K562 (cell line): ENCODE results near the gene IL4I1. TPM values are rescaled to one million over a fixed set of nuclear protein-coding genes. Genes with fewer than 3 reads are reported as not detected.

Experiments used
- ARHGAP35 ChIP-seq: fragments of 450-650 bp; IDR thresholded peaks from 2 replicates; pipeline ENCODE4 v1.6.1; 2018; ENCODE audit not compliant: partially characterized antibody
- EP400 ChIP-seq: fragments of 450-650 bp; IDR thresholded peaks from 2 replicates; pipeline ENCODE4 v1.6.1; 2017; ENCODE audit warnings: antibody characterized with exemption, mild to moderate bottlenecking, moderate library complexity
- ETV1 ChIP-seq: fragments of 450-650 bp; conservative IDR thresholded peaks from 2 replicates; pipeline ENCODE4 v1.6.1; 2016; ENCODE audit warnings: missing genetic modification characterization, control low read depth, low read depth, missing compliant biosample characterization
- HCFC1 ChIP-seq: IDR thresholded peaks from 2 replicates; pipeline ENCODE4 v1.6.1; 2012; ENCODE audit warnings: low read depth, low read length, improper control_type of control experiment
- MTF1 ChIP-seq: fragments of 250-450 bp; sonication (Bioruptor Pico); IDR thresholded peaks from 2 replicates; pipeline ENCODE4 v1.9.0; 2021; ENCODE audit warnings: moderate library complexity, mild to moderate bottlenecking, inconsistent platforms, borderline replicate concordance
- PCBP2 ChIP-seq: fragments of 200-400 bp; formaldehyde crosslinking; IDR thresholded peaks from 2 replicates; pipeline ENCODE4 v1.6.1; 2018; ENCODE audit warnings: low read length, low read depth, mild to moderate bottlenecking, moderate library complexity; ENCODE audit not compliant: poor library complexity, severe bottlenecking
- RCOR1 ChIP-seq, 2 experiments: IDR thresholded peaks; 2 replicates each; pipeline ENCODE4 v1.6.1; 2012; ENCODE audit warnings: low read depth in 2 of 2, low read length in 2 of 2, borderline replicate concordance in 1 of 2, improper control_type of control experiment in 1 of 2
- ZNF311 ChIP-seq: fragments of 250-450 bp; sonication (Bioruptor Pico); IDR thresholded peaks from 2 replicates; pipeline ENCODE4 v1.4.0; 2020; ENCODE audit warnings: mild to moderate bottlenecking, moderate library complexity
- ZNF354B ChIP-seq: fragments of 250-450 bp; sonication (Bioruptor Pico); IDR thresholded peaks from 2 replicates; pipeline ENCODE4 v1.4.0; 2020
- polyA plus RNA-seq, 8 experiments: library from polyadenylated mRNA; depleted of rRNA in 4 of 8; stranded (reverse) in 5 of 8; unstranded in 3 of 8; fragments of >200 nt; fragmentation: Nextera tagmentation in 2 of 8; fragmentation: Illumina TruSeq in 1 of 8; extraction: Ambion mirVana in 2 of 8; extraction: Trizol in 1 of 8; gene quantifications; 2 replicates each; pipeline versions ENCODE4 v1.2.1 to v1.2.3, GENCODE V29; 2011 to 2014; ENCODE audit warnings: inconsistent platforms in 1 of 8, missing spikeins in 1 of 8
- total RNA-seq, 7 experiments: library from RNA; depleted of rRNA in 6 of 7; stranded (reverse); fragments of >200 nt in 6 of 7; fragmentation: Illumina TruSeq in 2 of 7; extraction: Trizol in 2 of 7; gene quantifications; 2 replicates each; pipeline versions ENCODE4 v1.2.1 to v1.2.3, GENCODE V29; 2011 to 2021; ENCODE audit warnings: low replicate concordance in 1 of 7
- TF ChIP-seq, protein P1 (sequence below): fragments of 250-450 bp; sonication (Bioruptor Pico); IDR thresholded peaks from 2 replicates; pipeline ENCODE4 v1.4.0; 2020; ENCODE audit warnings: mild to moderate bottlenecking
- TF ChIP-seq, protein P2 (sequence below): fragments of 250-450 bp; sonication (Bioruptor Pico); IDR thresholded peaks from 2 replicates; pipeline ENCODE4 v1.8.0; 2022; ENCODE audit warnings: inconsistent platforms

Gene IL4I1
- total and polyA plus RNA-seq, 9 of the 15 experiments (the other 6 are each of a cell fraction or from before 2014, with no cell fraction given), result 0.06 to 0.95 (median 0.43) TPM; not detected in 2

DNA sequence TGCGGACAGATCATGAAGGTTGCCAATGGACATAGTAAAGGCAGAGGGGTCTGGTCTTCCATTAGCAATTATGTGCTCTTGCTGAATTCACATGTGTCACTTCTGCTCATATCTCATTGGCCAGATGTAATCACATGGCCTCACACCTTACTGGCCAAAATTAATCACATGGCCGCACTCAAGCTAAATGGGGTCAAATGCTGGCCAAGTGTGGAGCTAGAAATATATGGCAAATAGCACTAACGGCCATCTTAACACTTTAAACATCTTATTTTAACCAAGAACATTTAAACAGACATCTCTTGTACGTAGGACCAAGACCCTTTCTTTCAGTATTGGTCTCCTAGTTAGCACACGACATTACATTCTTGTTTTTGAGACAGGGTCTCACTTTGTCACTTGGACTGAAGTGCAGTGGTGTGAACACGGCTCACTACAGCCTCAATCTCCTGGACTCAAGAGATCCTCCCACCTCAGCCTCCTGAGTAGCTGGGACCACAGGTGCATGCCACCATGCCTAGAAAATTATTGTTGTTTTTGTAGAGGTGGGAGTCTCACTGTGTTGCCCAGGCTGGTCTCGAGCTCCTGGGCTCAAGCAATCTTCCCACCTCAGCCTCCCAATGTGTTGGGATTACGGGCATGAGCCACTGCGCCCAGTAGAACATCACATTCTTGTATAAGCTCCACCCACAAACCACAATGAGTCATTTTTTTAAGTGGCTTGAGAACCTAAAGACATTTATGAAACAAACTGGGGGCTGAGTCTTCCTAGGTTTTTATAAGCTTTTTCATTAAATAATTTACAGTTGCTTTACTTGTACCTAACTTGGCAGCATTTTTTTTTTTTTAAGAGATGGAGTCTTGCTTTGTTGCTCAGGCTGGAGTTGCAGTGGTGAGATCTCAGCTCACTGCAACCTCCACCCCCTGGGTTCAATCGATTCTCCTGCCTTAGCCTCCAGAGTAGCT is 48.7 kb downstream of the IL4I1 start (continued):
- TF ChIP-seq HCFC1, result no peak
- no peak; the same call in 1 of the 2 replicates for TF ChIP-seq ETV1 (tag)
- peak in 1 of 2 experiments; percentile 30; a peak in 1 of 4 replicates for TF ChIP-seq RCOR1 (IDR thresholded peaks at IDR 0.05; ENCODE audit: borderline replicate concordance in 1 of 2, low read depth in 2 of 2, low read length in 2 of 2)
- no peak for TF ChIP-seq PCBP2
- TF ChIP-seq, protein P1, sequence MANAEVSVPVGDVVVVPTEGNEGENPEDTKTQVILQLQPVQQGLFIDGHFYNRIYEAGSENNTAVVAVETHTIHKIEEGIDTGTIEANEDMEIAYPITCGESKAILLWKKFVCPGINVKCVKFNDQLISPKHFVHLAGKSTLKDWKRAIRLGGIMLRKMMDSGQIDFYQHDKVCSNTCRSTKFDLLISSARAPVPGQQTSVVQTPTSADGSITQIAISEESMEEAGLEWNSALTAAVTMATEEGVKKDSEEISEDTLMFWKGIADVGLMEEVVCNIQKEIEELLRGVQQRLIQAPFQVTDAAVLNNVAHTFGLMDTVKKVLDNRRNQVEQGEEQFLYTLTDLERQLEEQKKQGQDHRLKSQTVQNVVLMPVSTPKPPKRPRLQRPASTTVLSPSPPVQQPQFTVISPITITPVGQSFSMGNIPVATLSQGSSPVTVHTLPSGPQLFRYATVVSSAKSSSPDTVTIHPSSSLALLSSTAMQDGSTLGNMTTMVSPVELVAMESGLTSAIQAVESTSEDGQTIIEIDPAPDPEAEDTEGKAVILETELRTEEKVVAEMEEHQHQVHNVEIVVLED (CRISPR knock-in tag), result no peak
- TF ChIP-seq MTF1 (CRISPR knock-in tag), result no peak
- TF ChIP-seq EP400, result no peak; the same call in 1 of the 2 replicates
- TF ChIP-seq ARHGAP35, result no peak
- TF ChIP-seq, protein P2, sequence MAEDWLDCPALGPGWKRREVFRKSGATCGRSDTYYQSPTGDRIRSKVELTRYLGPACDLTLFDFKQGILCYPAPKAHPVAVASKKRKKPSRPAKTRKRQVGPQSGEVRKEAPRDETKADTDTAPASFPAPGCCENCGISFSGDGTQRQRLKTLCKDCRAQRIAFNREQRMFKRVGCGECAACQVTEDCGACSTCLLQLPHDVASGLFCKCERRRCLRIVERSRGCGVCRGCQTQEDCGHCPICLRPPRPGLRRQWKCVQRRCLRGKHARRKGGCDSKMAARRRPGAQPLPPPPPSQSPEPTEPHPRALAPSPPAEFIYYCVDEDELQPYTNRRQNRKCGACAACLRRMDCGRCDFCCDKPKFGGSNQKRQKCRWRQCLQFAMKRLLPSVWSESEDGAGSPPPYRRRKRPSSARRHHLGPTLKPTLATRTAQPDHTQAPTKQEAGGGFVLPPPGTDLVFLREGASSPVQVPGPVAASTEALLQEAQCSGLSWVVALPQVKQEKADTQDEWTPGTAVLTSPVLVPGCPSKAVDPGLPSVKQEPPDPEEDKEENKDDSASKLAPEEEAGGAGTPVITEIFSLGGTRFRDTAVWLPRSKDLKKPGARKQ (CRISPR knock-in tag), result no peak
- TF ChIP-seq ZNF311, result no peak
- TF ChIP-seq ZNF354B (CRISPR knock-in tag), result no peak
